ENCODE data around the gene STARD5. TPM values are rescaled to one million over a fixed set of nuclear protein-coding genes. Genes with fewer than 3 reads are reported as not detected.

The STARD5 gene
- total RNA-seq, 1 experiment from 2014 or later, result 2.3 TPM

DNA sequence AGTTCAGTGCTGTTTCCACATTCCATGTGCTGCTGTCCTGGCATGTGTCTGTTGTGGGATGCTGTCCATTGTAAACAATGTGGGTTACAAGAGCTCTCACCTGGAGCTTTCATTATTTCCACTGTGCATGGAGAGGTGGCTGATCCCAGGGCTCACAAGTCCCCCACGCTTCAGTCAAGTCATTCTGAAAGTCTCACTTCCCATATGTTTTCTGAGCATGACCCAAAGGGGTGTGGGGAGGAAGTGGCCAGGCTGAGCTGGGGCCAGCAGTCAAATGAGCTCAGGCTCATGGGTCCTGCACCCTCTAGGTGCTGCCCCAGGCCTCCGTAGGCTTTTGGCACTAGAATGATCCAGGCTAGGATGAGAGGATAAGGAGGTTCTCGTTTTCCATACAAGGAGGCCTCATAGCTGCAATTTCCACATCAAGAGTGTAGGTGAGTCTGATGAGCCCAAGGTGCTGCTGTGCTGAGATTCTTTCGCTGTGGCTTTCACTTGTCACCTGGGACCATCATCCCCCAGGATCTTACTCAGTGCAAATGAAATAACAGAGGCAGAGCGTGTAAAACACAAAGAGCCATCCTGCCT, 22.0 kb downstream of the STARD5 start:
- no peak overlapping the region for H2BK15ac ChIP-seq (ENCODE audit: low read depth, low read length)
- no peak overlapping the region for H4K8ac ChIP-seq (replicated peaks; ENCODE audit: insufficient read length, low read depth, low read length)
- no peak overlapping the region for H2BK5ac ChIP-seq (ENCODE audit: insufficient read length, low read length)
- H3K4ac ChIP-seq (ENCODE audit: low read depth, low read length), result no peak overlapping the region
- Mint-ChIP-seq H3K4me1 (peaks cover 31 to 33% of the 10 kb centered on the region in 2 experiments), H3K4me3 (no peak overlapping the region), H3K36me3 (ENCODE audit: insufficient read depth in 1 of 3, low read depth in 3 of 3) (peaks cover 0 to 2% (median 0%) of the 10 kb centered on the region in 3 experiments; a peak in 1 of 7 replicates), H3K27me3 (ENCODE audit: low read depth) (peaks cover 4% of the 10 kb centered on the region), H3K9me3 (no peaks in the 10 kb centered on the region), H3K27ac (no peak overlapping the region; a peak in 1 of 7 replicates)
- H3T11ph ChIP-seq (ENCODE audit: low read length), result no peak overlapping the region
- H3K9me3 ChIP-seq (ENCODE audit: control insufficient read depth, low read depth, low read length), result no peaks in the 10 kb centered on the region
- no peak for DNase-seq
- H3K27me3 ChIP-seq (ENCODE audit: insufficient read depth, low read length), result no peaks in the 10 kb centered on the region
- no peak overlapping the region for H2BK12ac ChIP-seq (ENCODE audit: insufficient read length, low read depth, low read length)
- no peak overlapping the region for H3K14ac ChIP-seq (ENCODE audit: insufficient read depth, low read length)
- no peak overlapping the region for H3K18ac ChIP-seq (ENCODE audit: insufficient read length, low read depth, low read length)
- H4K5ac ChIP-seq (ENCODE audit: insufficient read length, low read depth, low read length), result no peak overlapping the region
- no peak overlapping the region for H4K91ac ChIP-seq (ENCODE audit: insufficient read length, low read depth, low read length)
- no peak overlapping the region for H2AK5ac ChIP-seq (ENCODE audit: insufficient read length, low read length)
- H3K56ac ChIP-seq (ENCODE audit: insufficient read length, low read depth, low read length), result no peak overlapping the region
- H2BK120ac ChIP-seq (ENCODE audit: low read depth, low read length, poor library complexity, severe bottlenecking), result no peak overlapping the region
- H3K4me1 ChIP-seq (ENCODE audit: insufficient read depth, low read length), result peaks cover 4% of the 10 kb centered on the region; the same call in 1 of the 2 replicates
- no peak overlapping the region for H2AFZ ChIP-seq (ENCODE audit: low read length)
- H3K23ac ChIP-seq (ENCODE audit: insufficient read length, low read depth, low read length), result no peak overlapping the region
- no peaks in the 10 kb centered on the region for H3K79me1 ChIP-seq (ENCODE audit: insufficient read depth, low read depth, low read length, poor library complexity, severe bottlenecking)
- no peak overlapping the region for H2BK20ac ChIP-seq (ENCODE audit: low read depth, low read length, poor library complexity, severe bottlenecking)
- no peak for TF ChIP-seq CTCF (conservative IDR thresholded peaks at IDR 0.05)
- H3K27ac ChIP-seq (ENCODE audit: insufficient read length, low read depth, low read length), result no peak overlapping the region
- no peaks in the 10 kb centered on the region for H3K79me2 ChIP-seq (ENCODE audit: insufficient read depth, low read length)
- no peaks in the 10 kb centered on the region for H3K23me2 ChIP-seq (ENCODE audit: insufficient read length, low read depth, low read length, poor library complexity, severe bottlenecking)
- H3K4me2 ChIP-seq (ENCODE audit: insufficient read depth, insufficient read length, low read length), result no peak overlapping the region
- no peaks in the 10 kb centered on the region for H4K20me1 ChIP-seq (ENCODE audit: control insufficient read depth, insufficient read depth, insufficient read length)
- no CpG with 5 or more reads among the region's 5 CpGs for WGBS (ENCODE audit: extremely low coverage, insufficient read length, low lambda C conversion rate)
- H3K9ac ChIP-seq (ENCODE audit: extremely low read depth, insufficient read length, low read length), result no peak overlapping the region
